CD4-positive, alpha-beta memory T cell (primary cell): ENCODE measurements around the gene FNBP1L. TPM values are rescaled to one million over a fixed set of nuclear protein-coding genes. Genes with fewer than 3 reads are reported as not detected.
"Not testable (repeated sequence)": the region's sequence is repeated elsewhere in the genome, so short reads cannot be mapped to it uniquely, and the experiment has no call there.

Source experiments
- CTCF ChIA-PET: fragments of 350-600 bp; sonication (Branson Sonifier 250); formaldehyde crosslinking; loops from one replicate; lab custom pipeline; 2021; ENCODE audit warnings: inconsistent platforms; ENCODE audit not compliant: partially characterized antibody; lab: Charles Lee
- POLR2A ChIA-PET: fragments of 350-600 bp; sonication (Branson Sonifier 250); formaldehyde crosslinking; loops from one replicate; lab custom pipeline; 2021; ENCODE audit not compliant: partially characterized antibody; lab: Charles Lee
- DNase-seq, 5 donors: peaks; one replicate each; pipeline versions ENCODE4 v3.0.0 to v3.0.0-alpha.2; 2020 to 2022; ENCODE audit warnings: mixed read lengths in 1 of 5
- H3K27ac ChIP-seq: one replicate; pipeline ENCODE4 v1.7.0; 2013; ENCODE audit warnings: low read depth, low read length
- H3K27me3 ChIP-seq: 2 replicates; pipeline ENCODE4 v1.7.0; 2013; ENCODE audit warnings: mild to moderate bottlenecking, low read length, moderate library complexity; ENCODE audit not compliant: insufficient read depth
- H3K36me3 ChIP-seq: 2 replicates; pipeline ENCODE4 v1.7.0; 2013; ENCODE audit warnings: mild to moderate bottlenecking, low read length, moderate library complexity; ENCODE audit not compliant: insufficient read depth
- H3K4me1 ChIP-seq: 2 replicates; pipeline ENCODE4 v1.7.0; 2013; ENCODE audit warnings: mild to moderate bottlenecking, low read length, moderate library complexity; ENCODE audit not compliant: insufficient read depth
- H3K4me3 ChIP-seq, 2 donors: one replicate each; pipeline ENCODE4 v1.7.0; 2013; ENCODE audit warnings: low read length in 2 of 2, mild to moderate bottlenecking in 1 of 2
- H3K9me3 ChIP-seq, 2 donors: one replicate each; pipeline ENCODE4 v1.7.0; 2013; ENCODE audit warnings: low read length in 2 of 2, control low read depth in 1 of 2; ENCODE audit not compliant: control insufficient read depth in 1 of 2
- H3K27ac Mint-ChIP-seq, 7 donors: one replicate each; pipeline ENCODE4 v1.8.0; 2020 to 2021; ENCODE audit warnings: mixed read lengths in 7 of 7, mild to moderate bottlenecking in 6 of 7, inconsistent platforms in 3 of 7, moderate library complexity in 3 of 7
- H3K27me3 Mint-ChIP-seq, 2 donors: one replicate each; pipeline ENCODE4 v1.8.0; 2020 to 2021; ENCODE audit warnings: mixed read lengths in 2 of 2
- H3K36me3 Mint-ChIP-seq, 2 donors: one replicate each; pipeline ENCODE4 v1.8.0; 2020 to 2021; ENCODE audit warnings: mixed read lengths in 2 of 2, inconsistent platforms in 1 of 2, mild to moderate bottlenecking in 1 of 2
- H3K4me1 Mint-ChIP-seq, 4 donors: one replicate each; pipeline ENCODE4 v1.8.0; 2020 to 2021; ENCODE audit warnings: mixed read lengths in 4 of 4, mild to moderate bottlenecking in 1 of 4
- H3K4me3 Mint-ChIP-seq, 8 donors: one replicate each; pipeline ENCODE4 v1.8.0; 2020 to 2021; ENCODE audit warnings: mixed read lengths in 8 of 8, mild to moderate bottlenecking in 7 of 8, moderate library complexity in 6 of 8, inconsistent platforms in 3 of 8
- H3K9me3 Mint-ChIP-seq, 8 donors: one replicate each; pipeline ENCODE4 v1.8.0; 2020 to 2021; ENCODE audit warnings: mixed read lengths in 8 of 8, mild to moderate bottlenecking in 5 of 8, inconsistent platforms in 3 of 8, moderate library complexity in 1 of 8
- intact Hi-C: fragments of 100-400 bp; cut with micrococcal nuclease; formaldehyde crosslinking; loops from one replicate; pipeline ENCODE4 v1.15.1; 2023
- polyA plus RNA-seq, 2 donors: library from polyadenylated mRNA; unstranded; fragments of 300-500 nt; fragmentation: Illumina TruSeq; gene quantifications; one replicate each; pipeline ENCODE4 v1.2.3, GENCODE V29; 2021
- total RNA-seq, 2 experiments: library from RNA; stranded (reverse); gene quantifications; one replicate each; pipeline ENCODE4 v1.2.3, GENCODE V29; 2021

Gene FNBP1L
- total and polyA plus RNA-seq, 4 experiments from 2014 or later = 0.53 to 2.2 (median 1.6) TPM

DNA sequence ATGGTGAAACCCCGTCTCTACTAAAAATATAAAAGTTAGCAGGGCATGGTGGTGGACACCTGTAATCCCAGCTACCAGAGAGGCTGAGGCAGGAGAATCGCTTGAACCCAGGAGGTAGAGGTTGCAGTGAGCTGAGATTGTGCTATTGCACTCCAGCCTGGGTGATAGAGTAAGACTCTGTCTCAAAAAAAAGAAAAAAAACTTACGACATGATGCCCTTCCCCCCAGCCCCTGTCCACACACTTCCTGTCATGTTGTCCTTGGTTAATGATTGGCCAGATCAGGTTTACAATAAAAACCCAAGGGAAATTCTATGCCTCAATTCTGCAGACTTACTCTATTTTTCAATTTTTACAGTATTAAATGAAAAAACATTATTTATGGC is 143.4 kb downstream of the FNBP1L start:
- H3K9me3 ChIP-seq, H3K27me3 Mint-ChIP-seq, intact Hi-C loops, H3K4me1 Mint-ChIP-seq, H3K36me3 ChIP-seq, H3K9me3 Mint-ChIP-seq, DNase-seq, H3K27me3 ChIP-seq, H3K4me3 Mint-ChIP-seq, POLR2A ChIA-PET, H3K4me1 ChIP-seq, H3K4me3 ChIP-seq, H3K27ac ChIP-seq, H3K36me3 Mint-ChIP-seq: not testable (repeated sequence)
- peak overlapping the region in 1 of 7 donors; percentile 30 for H3K27ac Mint-ChIP-seq
- CTCF ChIA-PET = interaction anchor here (1.4 kb wide), 1 partner anchor 9 kb away, joined by 4 read pairs; no protein-coding TSS in a partner anchor

DNA sequence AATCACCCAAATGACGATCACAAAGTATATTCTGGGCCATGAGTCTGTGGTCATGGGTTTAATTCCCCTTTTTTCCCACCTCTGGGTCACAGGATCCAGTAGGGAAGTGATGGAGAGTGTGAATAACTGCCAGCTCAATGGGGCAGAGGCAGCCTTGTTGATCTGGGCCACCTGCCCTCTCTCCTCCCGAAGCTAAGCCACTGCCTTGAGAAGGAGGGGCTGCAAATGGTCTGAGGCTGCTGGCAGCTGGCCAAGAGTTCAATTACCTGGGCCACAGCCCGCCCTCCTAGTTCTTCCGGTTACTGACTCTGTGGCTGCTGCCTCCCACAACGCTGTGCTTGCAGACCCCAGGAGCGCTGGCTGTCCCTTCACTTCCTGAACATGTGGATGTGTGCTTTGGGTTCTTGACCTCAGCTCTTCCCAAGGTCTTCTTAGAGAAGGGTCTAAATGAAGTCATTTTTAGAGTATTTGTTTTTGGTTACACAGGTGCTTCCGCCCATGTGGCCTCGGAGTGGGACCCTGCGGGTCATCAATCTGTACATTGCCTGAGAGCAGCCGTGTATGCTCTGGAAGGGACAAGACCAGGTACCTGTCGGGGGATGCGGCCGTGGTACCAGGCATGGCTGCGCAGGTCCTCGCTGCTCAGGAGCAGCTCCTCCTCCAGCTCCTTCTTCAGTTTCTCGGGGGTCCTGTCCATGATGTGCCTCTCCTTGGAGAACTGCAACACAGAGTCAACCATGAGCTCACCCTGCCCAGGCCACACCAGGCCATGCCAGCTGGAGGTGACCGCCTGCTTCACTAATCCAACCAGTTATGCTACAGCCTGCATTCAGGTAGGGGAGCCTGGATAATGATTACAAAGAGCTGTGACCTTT is 144.0 kb downstream of the FNBP1L start:
- POLR2A ChIA-PET = no interaction called here
- peaks cover 6% of the 10 kb centered on the region for H3K4me1 ChIP-seq
- no peaks in the 10 kb centered on the region for H3K36me3 Mint-ChIP-seq
- H3K27ac ChIP-seq = no peak overlapping the region
- CTCF ChIA-PET = interaction anchor here (1.2 to 1.4 kb wide), 2 partner anchors 9 to 68 kb away, joined by 3 to 4 read pairs; no protein-coding TSS in a partner anchor
- no peaks in the 10 kb centered on the region for H3K36me3 ChIP-seq
- H3K27ac Mint-ChIP-seq = peak overlapping the region in 1 of 7 donors; percentile 80
- H3K4me3 Mint-ChIP-seq = no peak overlapping the region
- no peaks in the 10 kb centered on the region for H3K9me3 Mint-ChIP-seq
- DNase-seq = no peak
- H3K4me3 ChIP-seq = no peak overlapping the region
- H3K4me1 Mint-ChIP-seq = peaks cover 1 to 8% (median 5%) of the 10 kb centered on the region in 4 donors
- H3K27me3 Mint-ChIP-seq = no peaks in the 10 kb centered on the region
- no peaks in the 10 kb centered on the region for H3K9me3 ChIP-seq
- H3K27me3 ChIP-seq = no peaks in the 10 kb centered on the region
- intact Hi-C loops = no loop called here

DNA sequence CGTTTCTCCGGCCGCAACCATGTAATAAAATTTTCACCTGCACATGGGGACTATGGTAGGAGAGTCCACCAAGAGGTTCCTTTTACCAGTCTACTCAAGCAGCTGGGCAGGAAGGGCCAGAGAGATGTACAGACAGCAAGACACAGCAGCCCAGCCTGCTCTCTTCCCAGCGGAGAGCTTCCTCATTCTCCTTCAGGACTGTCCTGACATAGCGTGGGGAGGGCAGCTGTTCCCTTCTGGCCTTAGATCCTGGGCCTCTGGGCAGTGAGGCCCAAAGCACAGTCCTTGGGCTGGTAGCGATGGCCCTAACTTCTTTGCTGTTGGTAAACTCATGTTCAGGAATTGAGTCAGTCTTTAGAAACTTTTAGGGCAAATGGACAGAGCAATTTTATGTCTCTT is 144.6 kb downstream of the FNBP1L start:
- Mint-ChIP-seq H3K4me3 (no peak overlapping the region), H3K9me3 (no peaks in the 10 kb centered on the region), H3K27ac (no peak overlapping the region), H3K36me3 (no peaks in the 10 kb centered on the region), H3K4me1 (peaks cover 1 to 8% (median 5%) of the 10 kb centered on the region in 4 donors), H3K27me3 (peaks cover 0 to 3% of the 10 kb centered on the region in 2 donors)
- no peak for DNase-seq
- intact Hi-C loops = no loop called here
- H3K4me1 ChIP-seq = peaks cover 6% of the 10 kb centered on the region
- no peaks in the 10 kb centered on the region for H3K9me3 ChIP-seq
- no peak overlapping the region for H3K27ac ChIP-seq
- no peaks in the 10 kb centered on the region for H3K27me3 ChIP-seq
- H3K4me3 ChIP-seq = no peak overlapping the region
- ChIA-PET CTCF (interaction anchor here (1.2 to 1.4 kb wide), 2 partner anchors 8 to 68 kb away, joined by 3 to 4 read pairs; no protein-coding TSS in a partner anchor), POLR2A (no interaction called here)
- no peaks in the 10 kb centered on the region for H3K36me3 ChIP-seq

DNA sequence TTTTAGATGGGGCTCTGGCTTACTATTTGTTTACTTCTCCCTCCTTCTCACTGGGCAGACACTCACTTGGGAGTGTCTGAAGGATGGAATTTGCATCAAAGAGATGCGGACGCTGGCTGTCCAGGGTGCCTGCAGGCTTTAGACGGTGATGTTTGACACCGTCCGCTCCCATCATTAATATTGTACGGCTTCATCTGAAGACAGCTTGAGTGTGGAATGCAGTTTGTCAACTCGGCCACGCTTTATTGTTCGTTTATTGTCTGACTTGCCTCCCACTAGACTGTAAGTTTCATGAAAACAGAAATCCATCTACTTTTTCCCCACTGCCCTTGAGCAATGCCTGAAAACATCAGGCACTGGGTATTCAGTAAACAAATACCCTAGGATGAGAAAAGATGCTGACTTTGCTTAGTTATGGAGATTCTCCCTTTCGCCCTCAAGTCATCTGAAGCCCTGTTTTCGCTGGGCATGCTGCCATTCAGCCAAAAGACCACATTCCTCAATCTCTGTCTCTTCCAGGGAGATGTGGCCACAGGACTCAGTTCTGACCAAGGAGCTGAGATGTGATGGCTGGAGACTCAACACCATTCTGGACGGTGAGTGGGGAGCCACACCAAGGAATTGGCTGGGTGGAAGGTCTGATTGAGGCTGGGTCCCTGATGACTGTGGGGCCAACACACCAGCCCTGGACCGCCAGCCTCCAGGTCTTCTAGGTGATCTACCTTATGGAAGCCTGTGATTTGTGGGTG is 146.1 kb downstream of the FNBP1L start:
- Histone ChIP-seq H3K27ac (no peak overlapping the region), H3K4me3 (no peak overlapping the region), H3K9me3 (no peaks in the 10 kb centered on the region), H3K27me3 (no peaks in the 10 kb centered on the region), H3K36me3 (no peaks in the 10 kb centered on the region), H3K4me1 (peaks cover 6% of the 10 kb centered on the region)
- ChIA-PET POLR2A (no interaction called here), CTCF (interaction anchor here (0.5 kb wide), 1 partner anchor 845 kb away, joined by 3 read pairs; no protein-coding TSS in a partner anchor)
- Mint-ChIP-seq H3K36me3 (no peaks in the 10 kb centered on the region), H3K4me1 (peaks cover 1 to 8% (median 5%) of the 10 kb centered on the region in 4 donors), H3K27ac (no peak overlapping the region), H3K9me3 (no peaks in the 10 kb centered on the region), H3K4me3 (no peak overlapping the region), H3K27me3 (peaks cover 0 to 5% of the 10 kb centered on the region in 2 donors)
- DNase-seq = no peak
- intact Hi-C loops = no loop called here

DNA sequence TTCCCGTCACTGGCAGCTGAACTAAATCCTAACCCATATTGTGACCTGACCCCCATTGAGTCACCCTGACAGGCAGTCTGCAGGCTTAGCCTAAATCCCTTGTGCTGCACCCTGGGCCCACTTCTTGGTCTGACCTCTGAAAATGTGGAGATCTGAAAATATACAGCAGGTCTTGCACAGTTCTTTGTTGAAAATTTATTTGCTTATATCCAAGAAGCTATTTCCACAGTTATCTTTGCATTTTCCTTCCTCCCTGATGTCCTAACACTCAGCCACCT is 146.6 kb downstream of the FNBP1L start:
- Mint-ChIP-seq H3K27ac (no peak overlapping the region), H3K9me3 (no peaks in the 10 kb centered on the region), H3K27me3 (peaks cover 0 to 5% of the 10 kb centered on the region in 2 donors), H3K36me3 (no peaks in the 10 kb centered on the region), H3K4me1 (peaks cover 1 to 8% (median 5%) of the 10 kb centered on the region in 4 donors), H3K4me3 (no peak overlapping the region)
- Histone ChIP-seq H3K36me3 (no peaks in the 10 kb centered on the region), H3K27me3 (no peaks in the 10 kb centered on the region), H3K4me3 (no peak overlapping the region), H3K9me3 (no peaks in the 10 kb centered on the region), H3K27ac (no peak overlapping the region), H3K4me1 (peaks cover 6% of the 10 kb centered on the region)
- intact Hi-C loops = no loop called here
- DNase-seq = no peak
- POLR2A ChIA-PET = no interaction called here
- CTCF ChIA-PET = no interaction called here

DNA sequence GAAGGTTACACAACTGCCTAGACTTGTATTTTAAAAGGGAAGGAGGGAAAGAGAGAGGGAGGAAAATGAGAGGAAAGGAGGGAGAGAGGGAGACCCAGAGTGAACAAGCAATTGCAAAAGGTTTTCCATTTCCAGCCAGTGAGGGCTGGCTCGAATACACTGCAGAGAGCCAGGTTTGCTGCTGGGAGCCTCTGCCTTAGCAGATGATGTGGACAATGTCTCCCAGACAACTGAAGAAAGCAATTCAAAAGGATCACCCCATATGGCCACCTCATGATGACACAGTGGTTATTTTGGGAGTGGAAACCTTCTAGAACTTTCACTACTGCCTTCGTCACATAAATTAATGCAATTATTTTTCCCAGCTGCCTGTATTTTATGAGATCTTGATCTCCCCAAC is 147.3 kb downstream of the FNBP1L start:
- CTCF ChIA-PET = no interaction called here

DNA sequence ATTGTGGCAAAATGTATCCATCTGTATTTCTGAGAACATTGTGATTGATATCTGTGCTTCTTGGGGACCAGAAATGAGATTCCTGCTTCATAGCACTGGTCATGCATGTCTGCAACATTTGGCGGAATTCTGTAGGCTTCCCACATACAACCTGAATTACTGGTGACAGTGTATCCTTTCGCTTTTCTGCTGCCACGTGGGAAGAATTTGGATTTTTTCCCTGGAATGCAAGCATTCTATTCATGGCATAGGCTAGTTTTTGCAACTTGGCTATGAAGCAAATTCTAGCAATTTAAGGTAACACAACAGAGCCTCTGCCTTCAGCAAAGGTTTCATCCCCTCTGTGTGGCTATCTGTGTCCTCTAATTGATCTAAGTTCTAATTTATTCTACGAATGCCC is 147.8 kb downstream of the FNBP1L start:
- DNase-seq = no peak

More for the DNA sequence above, 147.3 kb downstream of the FNBP1L start:
- Histone ChIP-seq H3K27ac (no peak overlapping the region), H3K4me1 (peaks cover 6% of the 10 kb centered on the region), H3K36me3 (no peaks in the 10 kb centered on the region), H3K4me3 (no peak overlapping the region), H3K27me3 (no peaks in the 10 kb centered on the region), H3K9me3 (no peaks in the 10 kb centered on the region)
- H3K27ac Mint-ChIP-seq = no peak overlapping the region
- intact Hi-C loops = no loop called here
- peaks cover 0 to 5% of the 10 kb centered on the region in 2 donors for H3K27me3 Mint-ChIP-seq
- POLR2A ChIA-PET = no interaction called here
- peaks cover 1 to 8% (median 5%) of the 10 kb centered on the region in 4 donors for H3K4me1 Mint-ChIP-seq
- H3K36me3 Mint-ChIP-seq = no peaks in the 10 kb centered on the region
- DNase-seq = no peak
- no peaks in the 10 kb centered on the region for H3K9me3 Mint-ChIP-seq
- no peak overlapping the region for H3K4me3 Mint-ChIP-seq

More for the DNA sequence above, 147.8 kb downstream of the FNBP1L start:
- ChIA-PET CTCF (no interaction called here), POLR2A (no interaction called here)
- Histone ChIP-seq H3K27me3 (no peaks in the 10 kb centered on the region), H3K9me3 (no peaks in the 10 kb centered on the region), H3K4me3 (no peak overlapping the region), H3K27ac (no peak overlapping the region), H3K36me3 (no peaks in the 10 kb centered on the region), H3K4me1 (peaks cover 6% of the 10 kb centered on the region)
- H3K36me3 Mint-ChIP-seq = no peaks in the 10 kb centered on the region
- no peak overlapping the region for H3K4me3 Mint-ChIP-seq
- intact Hi-C loops = no loop called here
- H3K27me3 Mint-ChIP-seq = peaks cover 0 to 5% of the 10 kb centered on the region in 2 donors
- H3K27ac Mint-ChIP-seq = no peak overlapping the region
- no peaks in the 10 kb centered on the region for H3K9me3 Mint-ChIP-seq
- H3K4me1 Mint-ChIP-seq = peaks cover 1 to 8% (median 5%) of the 10 kb centered on the region in 4 donors
